Natural killer cell treated with Interleukin-12 subunit alpha and Interleukin-12 subunit beta and Interleukin-15 and Interleukin-18, amount 100 ng/mL, for 72 hours (primary cell): ENCODE data around the gene CRYBG1. TPM values are rescaled to one million over a fixed set of nuclear protein-coding genes. Genes with fewer than 3 reads are reported as not detected.
"Not testable (repeated sequence)": the region's sequence is repeated elsewhere in the genome, so short reads cannot be mapped to it uniquely, and the experiment has no call there.

Experiments used
- ATAC-seq, 2 donors: fragments of 150-1000 bp; cut with Tn5 transposase in 1 of 2; sonication (Bioruptor Pico), chemical (Tn5 transposase) in 1 of 2; 2 replicates each; pipeline ENCODE4 v1.10.0; 2021
- DNase-seq: peaks from one replicate; pipeline ENCODE4 v3.0.0; 2022; ENCODE audit warnings: low spot score
- H3K27ac Mint-ChIP-seq, 2 donors: 1 replicate in 1 of 2; 2 replicates in 1 of 2; pipeline ENCODE4 v1.8.0; 2022; ENCODE audit warnings: mixed read lengths in 2 of 2, mild to moderate bottlenecking in 1 of 2, moderate library complexity in 1 of 2
- H3K27me3 Mint-ChIP-seq, 2 donors: 1 replicate in 1 of 2; 2 replicates in 1 of 2; pipeline ENCODE4 v1.8.0; 2022; ENCODE audit warnings: mixed read lengths in 2 of 2
- H3K36me3 Mint-ChIP-seq: one replicate; pipeline ENCODE4 v1.8.0; 2022; ENCODE audit warnings: mixed read lengths
- H3K4me1 Mint-ChIP-seq, 2 donors: 1 replicate in 1 of 2; 2 replicates in 1 of 2; pipeline ENCODE4 v1.8.0; 2022; ENCODE audit warnings: low read depth in 2 of 2, mixed read lengths in 2 of 2, mild to moderate bottlenecking in 1 of 2
- H3K4me3 Mint-ChIP-seq: one replicate; pipeline ENCODE4 v1.8.0; 2022; ENCODE audit warnings: mixed read lengths
- H3K9me3 Mint-ChIP-seq: 2 replicates; pipeline ENCODE4 v1.8.0; 2022; ENCODE audit warnings: mixed read lengths
- total RNA-seq, 2 donors: library from RNA; stranded (reverse); gene quantifications; one replicate each; pipeline ENCODE4 v1.2.3, GENCODE V29; 2022

The CRYBG1 gene
- total RNA-seq, 2 donors from 2014 or later = 5.8 to 17.0 TPM

DNA sequence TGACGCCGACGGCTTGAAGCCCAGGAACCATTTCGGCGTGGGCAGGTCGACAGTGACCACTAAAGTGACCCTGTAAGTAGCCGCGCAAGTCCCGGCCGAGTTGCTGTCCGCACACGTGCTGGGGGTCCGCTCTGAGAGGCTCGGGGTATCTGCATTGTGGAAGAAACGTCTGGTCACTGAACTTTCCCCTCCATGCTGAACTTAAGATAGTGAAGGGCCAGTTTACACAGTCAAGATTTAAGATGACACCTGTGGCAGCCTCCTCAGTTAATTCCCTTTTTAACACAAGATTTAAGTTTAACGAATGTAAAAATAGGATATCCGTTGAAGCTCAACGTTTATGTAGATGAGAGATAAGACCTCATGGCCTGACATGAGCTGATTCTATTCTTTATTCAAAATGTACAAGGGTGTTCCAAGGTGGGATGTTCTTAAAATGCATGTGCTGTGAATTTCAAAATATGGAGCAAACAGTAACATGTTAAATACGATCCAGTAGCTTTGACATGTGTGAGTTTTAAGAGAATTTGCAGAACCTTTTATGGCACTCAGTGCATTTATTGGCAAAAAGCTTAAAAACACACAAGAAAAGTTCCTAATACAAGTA, 152.6 kb downstream of the CRYBG1 start:
- no peaks in the 10 kb centered on the region for H3K9me3 Mint-ChIP-seq
- DNase-seq (no peak), ATAC-seq (no peak)
- H3K4me3 Mint-ChIP-seq = peak overlapping the region; percentile 96
- H3K27me3 Mint-ChIP-seq = peaks cover 17 to 18% of the 10 kb centered on the region in 2 donors
- peak overlapping the region; percentile 54 to 70 for H3K27ac Mint-ChIP-seq
- no peaks in the 10 kb centered on the region for H3K36me3 Mint-ChIP-seq
- peaks cover 37 to 55% of the 10 kb centered on the region in 2 donors for H3K4me1 Mint-ChIP-seq

DNA sequence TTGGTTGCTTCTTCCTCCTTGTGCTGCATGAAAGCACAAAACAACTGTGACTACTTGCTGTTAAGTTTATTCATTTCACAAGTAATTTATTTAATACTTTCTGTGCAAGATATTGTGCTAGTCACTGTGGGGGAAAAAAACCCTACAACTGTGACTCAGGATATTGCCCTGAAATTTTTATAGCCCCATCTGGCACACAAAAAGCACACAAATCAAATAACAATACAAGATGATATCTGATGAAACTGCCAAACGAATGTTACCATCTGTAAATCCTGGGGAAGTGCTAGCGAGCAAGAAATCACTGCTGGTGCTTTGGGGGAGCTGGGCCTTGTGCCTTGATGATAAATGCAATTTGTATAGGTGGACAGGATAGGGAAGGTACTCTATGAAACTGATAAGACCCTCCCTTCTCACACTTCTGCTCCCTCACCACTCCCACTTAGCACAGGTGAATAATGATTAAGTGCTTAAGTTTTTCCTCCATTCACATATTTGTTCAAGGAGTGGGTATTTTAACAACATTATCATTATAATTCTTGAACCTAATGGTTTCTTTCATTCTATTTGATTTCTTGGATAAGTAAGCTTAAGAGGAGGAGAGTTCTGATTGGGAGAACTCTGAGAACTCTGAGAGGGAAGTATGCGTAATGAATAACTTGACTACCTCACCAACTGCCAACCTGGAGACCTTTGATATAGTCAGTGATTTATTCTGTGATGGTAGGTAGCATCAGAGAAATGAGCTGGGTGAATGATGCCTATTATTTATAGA, 153.5 kb downstream of the CRYBG1 start:
- no peaks in the 10 kb centered on the region for H3K36me3 Mint-ChIP-seq
- peaks cover 42 to 63% of the 10 kb centered on the region in 2 donors for H3K4me1 Mint-ChIP-seq
- peak overlapping the region; percentile 36 to 70 for H3K27ac Mint-ChIP-seq
- no peak for ATAC-seq
- DNase-seq = no peak
- H3K4me3 Mint-ChIP-seq = peak overlapping the region; percentile 96
- H3K27me3 Mint-ChIP-seq = peaks cover 9 to 13% of the 10 kb centered on the region in 2 donors
- no peaks in the 10 kb centered on the region for H3K9me3 Mint-ChIP-seq

DNA sequence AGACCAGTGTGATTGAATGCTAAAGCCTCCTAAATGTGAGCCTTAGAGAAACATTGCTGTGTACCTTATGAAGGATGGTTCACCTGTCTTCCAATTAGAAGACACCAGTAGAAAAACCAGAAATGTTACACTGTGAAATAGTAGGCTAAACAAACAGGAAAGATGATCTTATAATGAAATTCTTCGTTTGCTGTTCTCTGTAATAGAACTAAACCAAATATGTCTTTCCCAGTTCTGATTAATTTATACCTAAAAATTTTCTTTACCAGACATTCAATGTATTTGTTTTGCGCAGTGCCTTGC, 154.0 kb downstream of the CRYBG1 start:
- Mint-ChIP-seq H3K27ac (peak overlapping the region in 1 of 2 donors; percentile 36), H3K4me1 (peaks cover 48 to 68% of the 10 kb centered on the region in 2 donors), H3K9me3 (no peaks in the 10 kb centered on the region), H3K4me3 (peak overlapping the region; percentile 96), H3K36me3 (no peaks in the 10 kb centered on the region), H3K27me3 (peaks cover 9 to 13% of the 10 kb centered on the region in 2 donors)
- ATAC-seq = no peak
- DNase-seq = no peak

DNA sequence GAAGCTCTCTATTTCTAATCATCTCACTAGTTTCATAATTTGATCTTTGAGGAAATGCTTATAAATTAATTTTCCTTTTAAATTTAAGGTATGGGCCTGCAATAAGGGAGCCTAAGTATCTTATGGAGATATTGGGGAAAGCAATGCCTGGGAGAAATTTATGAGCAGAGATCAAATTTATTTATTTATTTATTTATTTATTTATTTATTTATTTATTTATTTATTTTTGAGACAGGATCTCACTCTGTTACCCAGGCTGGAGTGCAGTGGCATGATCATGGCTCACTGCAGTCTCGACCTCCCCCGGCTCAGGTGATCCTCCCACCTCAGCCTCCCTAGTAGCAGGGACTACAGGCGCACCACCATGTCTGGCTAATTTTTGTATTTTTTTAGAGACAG, 155.1 kb downstream of the CRYBG1 start:
- not testable (repeated sequence) for H3K27me3 Mint-ChIP-seq, H3K9me3 Mint-ChIP-seq, DNase-seq, H3K36me3 Mint-ChIP-seq, ATAC-seq
- H3K27ac Mint-ChIP-seq = peak overlapping the region in 1 of 2 donors; percentile 23
- peaks cover 48 to 69% of the 10 kb centered on the region in 2 donors for H3K4me1 Mint-ChIP-seq
- peak overlapping the region; percentile 58 for H3K4me3 Mint-ChIP-seq

DNA sequence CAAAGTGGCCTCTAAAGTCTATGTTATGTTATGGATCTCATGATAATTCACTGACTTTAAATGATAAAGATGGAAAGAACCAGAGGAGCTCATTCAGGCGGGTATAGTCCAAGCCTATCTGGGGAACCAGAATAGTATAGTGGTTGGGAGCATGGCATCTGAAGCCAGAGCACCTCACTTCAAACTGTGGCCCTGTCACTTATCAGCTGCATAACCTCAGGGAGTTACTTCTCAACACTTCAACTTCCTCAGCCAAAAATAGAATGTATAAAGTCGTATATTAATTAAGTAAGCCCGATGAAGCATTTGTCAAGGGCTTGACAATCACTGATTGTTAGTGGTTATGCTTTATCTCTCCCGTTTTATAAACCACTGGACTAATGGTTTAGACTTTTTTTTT, 156.1 kb downstream of the CRYBG1 start:
- H3K27me3 Mint-ChIP-seq = peaks cover 0 to 3% of the 10 kb centered on the region in 2 donors
- H3K4me1 Mint-ChIP-seq = peaks cover 48 to 68% of the 10 kb centered on the region in 2 donors
- H3K36me3 Mint-ChIP-seq = peaks cover 6% of the 10 kb centered on the region
- ATAC-seq (no peak), DNase-seq (no peak)
- peak overlapping the region; percentile 35 to 53 for H3K27ac Mint-ChIP-seq
- H3K9me3 Mint-ChIP-seq = no peaks in the 10 kb centered on the region
- H3K4me3 Mint-ChIP-seq = peak overlapping the region; percentile 46

DNA sequence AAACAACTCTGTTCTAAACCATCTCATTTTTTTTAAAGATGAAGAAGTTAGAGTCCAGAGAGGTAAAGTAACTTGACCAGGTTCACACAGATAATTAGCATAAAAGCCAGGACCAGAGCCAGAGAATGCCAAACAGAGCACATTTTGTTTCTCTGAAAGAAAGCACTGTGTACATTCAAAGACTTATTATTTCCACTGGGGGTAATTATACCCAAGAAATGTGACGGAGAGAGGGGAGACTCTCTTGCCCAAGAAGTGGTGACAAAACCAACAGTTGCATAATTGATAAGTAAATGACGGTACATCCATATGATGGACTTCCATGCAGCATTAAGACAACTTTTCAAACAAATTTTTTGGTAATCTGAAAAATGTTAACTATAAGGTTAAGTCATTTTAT, 157.2 kb downstream of the CRYBG1 start:
- Mint-ChIP-seq H3K4me3 (peak overlapping the region; percentile 89), H3K9me3 (no peaks in the 10 kb centered on the region), H3K36me3 (peaks cover 6% of the 10 kb centered on the region), H3K4me1 (peaks cover 52 to 78% of the 10 kb centered on the region in 2 donors), H3K27ac (peak overlapping the region in 1 of 2 donors; percentile 66), H3K27me3 (peaks cover 0 to 3% of the 10 kb centered on the region in 2 donors)
- DNase-seq (no peak), ATAC-seq (no peak)

DNA sequence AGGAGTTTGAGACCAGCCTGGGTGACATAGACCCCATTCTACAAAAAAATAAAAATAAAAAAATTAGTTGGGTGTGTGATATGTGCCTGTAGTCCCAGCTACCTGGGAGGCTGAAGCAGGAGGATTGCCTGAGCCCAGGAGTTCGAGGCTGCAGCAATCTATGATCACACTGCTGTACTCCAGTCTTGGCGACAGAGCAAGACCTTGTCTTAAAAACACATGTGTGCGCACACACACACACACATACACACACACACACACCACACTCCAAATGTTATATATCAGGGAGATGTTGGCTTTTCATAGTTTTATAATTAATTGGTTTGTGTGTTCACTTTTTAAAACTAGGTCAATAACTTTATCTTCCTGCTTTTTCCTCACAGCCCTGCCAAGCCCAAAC, 158.2 kb downstream of the CRYBG1 start:
- H3K27me3 Mint-ChIP-seq = peaks cover 0 to 3% of the 10 kb centered on the region in 2 donors
- peak overlapping the region; percentile 94 to 95 for H3K27ac Mint-ChIP-seq
- no peaks in the 10 kb centered on the region for H3K9me3 Mint-ChIP-seq
- ATAC-seq = no peak
- H3K36me3 Mint-ChIP-seq = peaks cover 6% of the 10 kb centered on the region
- DNase-seq = no peak
- H3K4me3 Mint-ChIP-seq = peak overlapping the region; percentile 89
- peaks cover 46 to 78% of the 10 kb centered on the region in 2 donors for H3K4me1 Mint-ChIP-seq

DNA sequence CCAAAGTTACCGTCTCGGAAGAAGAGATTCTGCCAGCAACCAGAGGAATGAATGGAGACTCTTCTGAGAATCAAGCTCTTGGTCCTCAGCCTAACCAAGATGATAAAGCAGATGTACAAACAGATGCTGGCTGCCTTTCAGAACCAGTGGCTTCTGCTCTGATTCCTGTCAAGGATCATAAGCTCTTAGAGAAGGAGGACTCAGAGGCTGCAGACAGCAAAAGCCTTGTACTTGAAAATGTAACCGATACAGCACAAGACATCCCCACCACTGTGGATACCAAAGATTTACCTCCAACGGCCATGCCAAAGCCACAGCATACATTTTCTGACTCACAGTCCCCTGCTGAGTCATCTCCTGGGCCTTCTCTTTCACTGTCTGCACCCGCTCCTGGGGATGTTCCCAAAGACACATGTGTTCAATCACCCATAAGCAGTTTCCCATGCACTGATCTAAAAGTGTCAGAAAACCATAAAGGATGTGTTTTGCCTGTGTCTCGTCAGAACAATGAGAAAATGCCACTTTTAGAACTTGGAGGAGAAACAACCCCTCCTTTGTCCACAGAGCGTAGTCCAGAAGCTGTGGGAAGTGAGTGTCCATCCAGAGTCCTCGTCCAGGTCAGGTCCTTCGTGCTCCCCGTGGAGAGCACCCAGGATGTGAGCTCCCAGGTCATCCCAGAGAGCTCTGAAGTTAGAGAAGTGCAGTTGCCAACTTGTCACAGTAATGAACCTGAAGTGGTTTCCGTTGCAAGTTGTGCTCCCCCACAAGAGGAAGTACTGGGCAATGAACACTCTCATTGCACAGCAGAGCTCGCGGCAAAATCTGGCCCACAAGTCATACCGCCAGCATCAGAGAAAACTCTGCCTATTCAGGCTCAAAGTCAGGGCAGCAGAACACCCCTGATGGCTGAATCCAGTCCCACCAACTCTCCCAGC, 159.2 kb downstream of the CRYBG1 start:
- H3K36me3 Mint-ChIP-seq = peaks cover 6% of the 10 kb centered on the region
- no peaks in the 10 kb centered on the region for H3K9me3 Mint-ChIP-seq
- peaks cover 45 to 80% of the 10 kb centered on the region in 2 donors for H3K4me1 Mint-ChIP-seq
- peaks cover 0 to 3% of the 10 kb centered on the region in 2 donors for H3K27me3 Mint-ChIP-seq
- ATAC-seq (peak; percentile 88 to 90), DNase-seq (peak; percentile 89)
- peak overlapping the region; percentile 89 for H3K4me3 Mint-ChIP-seq
- peak overlapping the region; percentile 94 to 95 for H3K27ac Mint-ChIP-seq

DNA sequence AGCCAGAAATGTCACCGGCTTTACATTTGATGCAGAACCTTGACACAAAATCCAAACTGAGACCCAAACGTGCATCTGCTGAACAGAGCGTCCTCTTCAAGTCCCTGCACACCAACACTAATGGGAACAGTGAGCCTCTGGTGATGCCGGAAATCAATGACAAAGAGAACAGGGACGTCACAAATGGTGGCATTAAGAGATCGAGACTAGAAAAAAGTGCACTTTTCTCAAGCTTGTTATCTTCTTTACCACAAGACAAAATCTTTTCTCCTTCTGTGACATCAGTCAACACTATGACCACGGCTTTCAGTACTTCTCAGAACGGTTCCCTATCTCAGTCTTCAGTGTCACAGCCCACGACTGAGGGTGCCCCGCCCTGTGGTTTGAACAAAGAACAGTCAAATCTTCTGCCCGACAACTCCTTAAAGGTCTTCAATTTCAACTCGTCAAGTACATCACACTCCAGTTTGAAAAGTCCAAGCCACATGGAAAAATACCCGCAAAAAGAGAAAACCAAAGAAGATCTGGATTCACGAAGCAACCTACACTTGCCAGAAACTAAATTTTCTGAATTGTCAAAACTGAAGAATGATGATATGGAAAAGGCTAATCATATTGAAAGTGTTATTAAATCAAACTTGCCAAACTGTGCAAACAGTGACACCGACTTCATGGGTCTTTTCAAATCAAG, 160.3 kb downstream of the CRYBG1 start:
- Mint-ChIP-seq H3K27me3 (peaks cover 0 to 3% of the 10 kb centered on the region in 2 donors), H3K27ac (peak overlapping the region; percentile 94 to 95), H3K4me1 (peaks cover 55 to 86% of the 10 kb centered on the region in 2 donors), H3K4me3 (peak overlapping the region; percentile 89), H3K9me3 (no peaks in the 10 kb centered on the region), H3K36me3 (peaks cover 6% of the 10 kb centered on the region)
- DNase-seq (peak; percentile 80), ATAC-seq (peak; percentile 84 to 86)

DNA sequence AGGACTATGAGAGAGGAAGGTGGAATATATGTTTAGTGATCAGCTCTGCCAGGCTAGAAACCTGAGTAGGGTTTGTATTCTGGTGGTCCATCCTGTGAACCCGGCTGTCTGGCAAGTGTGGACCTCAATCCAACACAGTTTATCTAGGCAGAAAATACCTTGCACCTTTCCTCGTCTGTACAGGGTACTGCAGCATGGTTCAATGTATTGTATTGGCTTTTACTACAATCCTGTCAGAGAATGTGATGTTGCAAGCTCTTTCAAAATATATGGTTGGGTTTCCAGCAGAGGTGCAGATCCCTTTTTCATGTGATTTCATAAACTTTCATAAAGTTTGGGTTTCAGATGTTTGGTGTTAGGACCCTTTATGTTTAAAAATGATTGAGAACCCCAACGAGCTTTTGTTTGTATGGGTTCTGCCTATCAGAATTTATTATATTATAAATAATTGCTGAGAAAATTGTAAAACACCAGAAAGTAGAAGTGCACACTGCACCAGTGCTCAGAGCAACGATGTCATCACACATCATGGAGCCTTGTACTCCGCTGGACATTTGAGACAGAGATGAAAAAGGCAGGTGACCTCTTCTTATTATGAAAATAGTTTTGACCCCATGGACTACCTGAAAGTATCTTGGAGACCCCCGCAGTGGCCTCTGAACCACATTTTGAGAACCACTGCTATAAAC, 162.2 kb downstream of the CRYBG1 start:
- peaks cover 0 to 3% of the 10 kb centered on the region in 2 donors for H3K27me3 Mint-ChIP-seq
- no peaks in the 10 kb centered on the region for H3K9me3 Mint-ChIP-seq
- peak overlapping the region; percentile 89 for H3K4me3 Mint-ChIP-seq
- peaks cover 6% of the 10 kb centered on the region for H3K36me3 Mint-ChIP-seq
- peak overlapping the region; percentile 94 to 95 for H3K27ac Mint-ChIP-seq
- peaks cover 44 to 76% of the 10 kb centered on the region in 2 donors for H3K4me1 Mint-ChIP-seq
- no peak for DNase-seq
- no peak for ATAC-seq

DNA sequence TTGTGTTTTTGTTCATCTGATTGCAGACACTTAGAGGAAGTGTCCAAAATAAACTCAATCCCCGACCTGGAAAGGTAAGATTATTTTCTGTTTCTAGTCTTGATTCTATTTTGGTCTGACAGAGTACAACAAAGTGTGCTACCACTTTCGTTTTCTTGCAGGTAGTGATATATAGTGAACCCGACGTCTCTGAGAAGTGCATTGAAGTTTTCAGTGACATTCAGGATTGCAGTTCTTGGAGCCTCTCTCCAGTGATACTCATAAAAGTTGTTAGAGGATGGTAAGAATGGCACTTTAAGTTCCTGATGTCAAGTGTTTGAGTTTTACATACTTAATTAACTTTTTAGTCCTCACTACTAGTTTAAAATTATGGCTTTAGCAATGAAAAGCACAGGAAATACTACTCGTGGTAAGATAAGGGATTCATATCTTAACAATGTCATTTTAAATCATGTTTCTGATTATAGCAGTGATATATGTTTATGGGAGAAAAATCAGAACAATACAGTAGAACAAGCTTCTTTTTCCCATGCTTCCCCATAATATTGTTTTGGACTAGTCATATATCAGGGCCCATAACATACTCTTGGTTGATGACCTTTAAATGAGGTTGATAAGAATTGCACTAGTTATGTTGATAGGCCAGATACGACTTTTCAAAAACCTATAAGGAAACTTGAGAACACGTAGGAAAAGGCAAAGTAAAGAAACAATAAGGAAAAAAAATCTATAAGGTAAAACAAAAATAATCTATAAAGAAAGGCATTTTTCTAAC, 164.8 kb downstream of the CRYBG1 start:
- H3K9me3 Mint-ChIP-seq = no peaks in the 10 kb centered on the region
- peaks cover 25 to 63% of the 10 kb centered on the region in 2 donors for H3K4me1 Mint-ChIP-seq
- peaks cover 0 to 3% of the 10 kb centered on the region in 2 donors for H3K27me3 Mint-ChIP-seq
- H3K4me3 Mint-ChIP-seq = peak overlapping the region; percentile 89
- peaks cover 13% of the 10 kb centered on the region for H3K36me3 Mint-ChIP-seq
- DNase-seq (no peak), ATAC-seq (no peak)
- peak overlapping the region; percentile 72 to 94 for H3K27ac Mint-ChIP-seq

DNA sequence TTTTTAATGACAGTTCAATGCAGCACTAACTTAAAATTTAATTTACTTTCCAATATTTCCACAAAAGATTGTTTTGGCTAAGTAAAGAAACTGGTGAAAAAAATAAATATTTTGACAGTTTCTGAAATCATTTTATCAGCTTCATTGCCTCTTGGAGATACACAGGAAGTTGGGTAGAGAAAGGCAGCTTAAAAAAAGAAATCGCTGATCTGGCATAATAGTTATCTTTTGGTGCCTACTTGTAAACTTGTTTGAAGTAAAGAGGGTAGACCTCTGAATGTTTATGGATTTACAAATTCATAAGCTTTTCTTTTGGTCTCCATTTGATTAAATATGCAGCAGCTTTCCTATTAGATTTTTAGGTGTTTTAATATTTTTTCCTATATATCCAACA, 165.4 kb downstream of the CRYBG1 start:
- H3K27ac Mint-ChIP-seq = peak overlapping the region; percentile 72 to 94
- H3K9me3 Mint-ChIP-seq = no peaks in the 10 kb centered on the region
- peaks cover 21 to 57% of the 10 kb centered on the region in 2 donors for H3K4me1 Mint-ChIP-seq
- H3K4me3 Mint-ChIP-seq = peak overlapping the region; percentile 89
- ATAC-seq (no peak), DNase-seq (no peak)
- peaks cover 13% of the 10 kb centered on the region for H3K36me3 Mint-ChIP-seq
- peaks cover 0 to 3% of the 10 kb centered on the region in 2 donors for H3K27me3 Mint-ChIP-seq
